HG02973 (cell line): ENCODE results near the gene EYS.
"Not testable (repeated sequence)": the region's sequence is repeated elsewhere in the genome, so short reads cannot be mapped to it uniquely, and the experiment has no call there.

Source experiments
- ATAC-seq: cut with Tn5 transposase; IDR thresholded peaks from one replicate; pipeline ENCODE4 v1.9.1; 2021; ENCODE audit warnings: moderate library complexity; ENCODE audit not compliant: unreplicated experiment

EYS gene

DNA sequence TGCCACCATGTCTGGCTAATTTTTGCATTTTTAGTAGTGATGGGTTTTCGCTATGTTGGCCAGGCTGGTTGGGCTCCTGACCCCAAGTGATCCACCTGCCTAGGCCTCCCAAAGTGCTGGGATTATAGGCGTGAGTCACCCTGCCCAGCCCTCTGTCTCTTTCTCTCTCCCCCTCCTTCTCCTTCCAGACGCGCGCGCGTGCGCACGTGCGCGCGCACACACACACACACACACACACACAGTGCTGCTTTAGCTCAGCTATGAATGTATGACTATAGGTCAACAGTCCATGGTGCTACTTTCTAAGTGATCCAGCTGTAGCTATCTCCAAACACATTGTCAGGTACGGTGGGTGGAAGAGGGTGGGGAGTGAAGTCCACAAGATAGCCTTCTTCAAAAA lies 1621.9 kb downstream of the EYS start:
- no peak for ATAC-seq

DNA sequence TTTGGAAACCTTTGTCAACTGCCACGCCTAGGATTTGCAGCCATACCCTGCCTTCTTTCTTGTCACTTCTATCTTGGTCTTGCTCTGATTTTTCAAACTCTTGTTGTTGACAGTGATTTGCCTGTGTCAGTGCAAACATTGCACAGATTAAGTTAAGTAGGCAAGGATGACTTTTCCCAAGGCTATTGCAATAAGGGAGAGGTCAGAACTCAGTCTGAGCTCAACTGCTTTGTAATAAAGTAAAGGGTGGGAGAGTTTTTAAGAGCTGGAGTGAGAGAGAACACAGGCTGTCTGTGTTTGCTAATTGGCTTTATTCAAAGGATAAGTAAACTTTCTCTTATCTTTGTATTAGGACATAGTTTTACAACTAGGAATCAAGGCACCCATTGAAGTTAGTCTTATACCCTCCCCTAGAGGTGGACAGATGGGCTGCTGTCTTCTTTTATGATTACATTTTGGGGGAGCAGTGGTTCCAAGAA lies 1622.8 kb downstream of the EYS start:
- ATAC-seq, result no peak

DNA sequence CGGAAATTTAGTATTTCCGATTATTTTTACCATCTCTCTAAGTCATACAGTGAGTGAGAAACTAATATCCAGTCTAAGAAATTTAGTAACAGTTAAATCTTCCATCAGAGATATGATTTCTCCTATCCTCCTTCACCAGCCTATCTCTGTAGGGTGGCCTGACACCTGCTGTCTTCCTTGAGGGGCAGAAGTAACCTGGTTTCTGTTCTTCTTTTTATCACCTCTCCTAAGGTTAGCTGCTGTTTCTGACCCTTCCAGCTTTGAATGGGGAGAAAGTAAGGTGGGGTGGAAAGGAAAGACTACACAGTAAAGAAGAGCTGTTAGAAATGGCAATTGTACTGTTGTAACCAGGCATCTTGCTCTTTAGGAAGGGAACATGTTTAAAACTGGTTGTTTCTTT lies 1623.8 kb downstream of the EYS start:
- ATAC-seq, result no peak

DNA sequence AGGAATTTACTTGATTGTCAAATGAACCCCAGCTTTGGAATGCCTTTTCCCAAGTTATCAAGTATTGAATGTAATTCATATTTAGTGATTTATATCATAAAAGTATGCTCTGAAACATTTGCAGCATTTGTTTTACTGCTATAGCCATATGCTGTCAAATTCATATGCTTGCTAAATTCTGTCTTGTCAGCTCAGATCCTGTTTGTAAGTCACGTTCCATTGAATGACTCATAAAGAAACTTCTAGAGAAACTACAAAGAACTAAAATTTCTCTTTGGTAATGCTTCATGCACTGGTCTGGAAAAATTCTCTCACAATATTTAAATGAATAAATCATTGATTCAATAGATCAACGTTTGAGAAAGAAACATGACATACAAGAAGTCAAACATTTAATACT lies 1625.6 kb downstream of the EYS start:
- ATAC-seq, result no peak

DNA sequence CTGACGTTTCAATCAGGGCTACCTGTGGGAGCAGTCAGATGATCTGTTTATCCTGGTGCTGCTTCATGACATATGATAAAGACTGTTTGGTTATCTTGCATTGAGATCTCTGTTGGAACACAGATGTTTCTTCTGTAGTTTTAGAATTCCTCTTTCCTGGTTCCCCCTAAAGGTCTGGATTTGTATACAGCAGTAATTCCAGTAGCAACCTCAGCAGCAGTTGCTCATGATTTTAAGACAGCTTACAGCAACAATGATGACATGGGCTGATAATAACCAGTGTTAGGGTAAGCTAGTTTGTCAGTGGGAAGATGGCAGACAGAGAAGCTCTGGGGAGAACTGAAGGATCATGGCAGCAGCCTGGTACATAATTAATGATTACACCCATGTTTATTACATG lies 1632.0 kb downstream of the EYS start:
- ATAC-seq, result no peak

DNA sequence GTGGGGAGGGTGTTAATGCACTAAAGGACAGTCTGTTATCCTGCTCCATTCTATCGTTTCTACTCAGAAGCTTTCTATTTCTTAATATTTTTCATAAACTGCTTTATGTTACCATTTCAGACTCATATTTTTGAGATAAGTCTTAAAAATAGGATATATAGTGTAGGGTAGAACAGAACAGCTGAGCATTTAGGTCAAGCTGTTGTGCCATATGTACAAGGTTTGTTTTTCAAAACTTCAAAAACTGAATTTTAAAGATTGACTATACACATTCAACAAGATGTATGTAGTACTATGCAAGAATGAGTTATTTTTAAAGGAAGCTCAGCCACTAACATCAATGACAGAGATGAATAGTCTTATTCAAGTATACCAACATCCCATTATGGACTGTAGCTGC lies 1634.3 kb downstream of the EYS start:
- ATAC-seq, result no peak

DNA sequence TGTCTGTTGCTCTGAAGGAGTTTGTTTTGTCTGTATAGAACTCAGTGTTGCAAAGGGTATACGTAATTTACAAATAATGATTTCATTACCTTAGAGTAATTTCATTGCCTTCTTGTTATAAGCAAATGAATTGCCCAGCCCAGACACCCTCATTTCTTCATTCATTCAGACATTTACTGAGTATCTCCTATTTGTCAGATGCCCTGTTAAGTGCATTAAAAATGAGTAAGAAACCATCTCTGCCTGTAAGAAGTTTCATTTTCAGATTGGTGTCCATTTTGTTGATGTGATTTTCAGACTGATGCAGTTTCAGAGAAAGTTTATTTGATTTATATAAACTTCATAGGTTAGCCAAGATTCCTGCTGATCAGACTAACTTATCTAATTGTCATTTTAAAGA lies 1642.1 kb downstream of the EYS start:
- no peak for ATAC-seq

DNA sequence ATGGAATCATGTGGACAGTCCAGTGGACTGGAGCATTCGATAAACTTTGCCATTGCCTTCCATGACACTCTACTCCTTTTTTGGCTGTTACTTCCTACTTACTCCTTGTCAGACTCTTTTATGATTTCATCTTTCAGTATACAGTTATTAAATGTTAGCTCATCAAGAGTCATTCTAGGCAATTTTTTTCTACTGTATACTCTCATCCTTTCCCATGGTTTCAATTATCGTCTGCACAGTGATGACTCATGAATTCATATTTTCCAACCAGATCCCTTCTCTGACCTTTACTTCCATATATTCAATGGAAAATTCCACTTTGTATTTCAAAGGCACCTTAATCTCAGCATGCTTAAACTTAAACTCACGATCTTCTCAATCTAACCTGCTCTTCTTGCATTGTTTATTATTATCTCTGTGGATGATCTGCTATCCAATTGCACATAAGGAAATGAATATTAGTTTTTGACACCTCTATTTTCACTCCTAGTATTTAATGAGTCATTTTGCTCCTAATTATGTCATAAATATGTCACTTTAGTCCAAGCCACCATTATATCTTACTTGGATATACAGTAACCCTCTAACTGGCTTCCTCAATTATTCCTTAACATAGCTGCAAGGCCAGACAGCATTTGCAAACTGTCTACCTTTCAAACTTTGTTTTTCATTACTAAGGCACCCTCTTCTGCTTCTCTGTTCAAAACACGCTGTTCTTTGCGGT lies 1643.9 kb downstream of the EYS start:
- no peak for ATAC-seq

DNA sequence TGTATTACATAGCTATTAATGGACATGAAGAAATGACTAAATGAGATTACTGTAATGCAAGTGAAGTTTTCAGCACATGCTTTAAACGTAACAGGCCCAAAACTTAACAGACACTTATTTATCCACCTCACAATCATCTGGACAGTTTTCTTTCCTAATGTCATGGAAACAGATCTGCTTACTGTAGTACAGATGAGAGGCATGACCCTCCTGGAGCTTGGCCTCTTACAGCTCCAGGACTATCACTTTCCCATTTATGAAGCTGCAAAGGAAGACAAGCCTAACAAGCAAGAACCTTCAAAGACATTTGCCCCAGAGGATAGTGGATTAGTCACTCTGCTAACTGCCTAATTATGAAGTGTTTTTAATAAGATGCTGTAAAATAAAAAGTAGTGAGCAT lies 1652.2 kb downstream of the EYS start:
- ATAC-seq, result no peak

DNA sequence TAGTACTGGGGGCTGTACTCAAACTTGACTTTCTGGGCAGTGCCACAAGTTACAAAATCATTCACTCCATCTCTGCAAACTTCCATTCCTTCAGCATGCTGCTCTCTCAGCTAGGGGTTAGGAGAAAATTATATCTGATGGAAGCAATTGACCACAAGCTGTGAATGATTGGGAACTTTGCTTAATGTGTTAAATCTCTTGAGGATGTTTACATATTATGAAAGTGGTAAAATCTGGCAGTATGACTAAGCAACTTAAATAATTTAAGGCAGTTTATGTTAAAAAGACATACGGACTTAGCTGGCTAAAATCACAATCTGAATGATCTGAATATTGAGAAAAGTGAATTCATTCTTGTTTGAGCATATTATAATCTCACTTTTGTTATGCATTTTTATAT lies 1656.4 kb downstream of the EYS start:
- ATAC-seq, result no peak

DNA sequence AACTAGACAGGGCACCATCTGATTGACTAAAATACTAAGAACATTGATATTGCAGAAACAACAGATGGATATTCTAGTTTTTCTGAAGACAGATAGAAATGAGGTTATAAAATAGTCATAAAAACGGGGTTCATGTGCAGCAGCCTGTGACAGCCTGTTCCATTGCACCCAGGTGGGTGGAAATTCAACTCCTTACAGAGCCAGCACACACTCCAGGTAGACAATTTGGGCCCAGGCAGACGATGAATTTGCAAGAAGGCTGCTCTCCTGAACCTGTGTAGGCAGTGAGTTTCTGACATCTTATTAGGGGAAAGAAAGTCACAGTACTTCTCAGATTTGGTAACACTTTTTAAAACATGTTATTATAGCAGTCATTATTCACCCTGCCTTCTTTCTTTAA lies 1657.3 kb downstream of the EYS start:
- ATAC-seq, result no peak

DNA sequence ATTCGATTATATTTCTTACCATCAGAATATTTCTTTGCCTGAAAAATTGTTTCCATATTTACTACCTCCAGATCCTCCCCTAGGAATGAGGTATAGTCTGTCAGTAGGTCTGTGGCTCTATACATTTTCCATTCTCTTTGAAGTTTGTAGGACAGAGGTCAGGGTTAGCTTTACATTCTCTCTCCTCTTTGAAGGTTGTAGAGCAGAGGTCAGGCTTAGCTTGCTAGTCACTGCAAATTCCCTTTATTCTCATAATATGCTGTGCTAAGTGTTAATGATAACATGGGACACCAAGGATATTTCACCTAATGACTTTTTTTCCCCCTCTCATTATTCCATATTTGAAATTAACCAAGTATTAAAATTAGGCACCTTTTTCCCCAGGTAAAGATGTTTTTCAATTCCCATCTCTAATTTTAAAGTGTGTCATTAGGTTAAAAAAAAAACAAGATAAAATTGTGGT lies 1660.2 kb downstream of the EYS start:
- ATAC-seq, result no peak

DNA sequence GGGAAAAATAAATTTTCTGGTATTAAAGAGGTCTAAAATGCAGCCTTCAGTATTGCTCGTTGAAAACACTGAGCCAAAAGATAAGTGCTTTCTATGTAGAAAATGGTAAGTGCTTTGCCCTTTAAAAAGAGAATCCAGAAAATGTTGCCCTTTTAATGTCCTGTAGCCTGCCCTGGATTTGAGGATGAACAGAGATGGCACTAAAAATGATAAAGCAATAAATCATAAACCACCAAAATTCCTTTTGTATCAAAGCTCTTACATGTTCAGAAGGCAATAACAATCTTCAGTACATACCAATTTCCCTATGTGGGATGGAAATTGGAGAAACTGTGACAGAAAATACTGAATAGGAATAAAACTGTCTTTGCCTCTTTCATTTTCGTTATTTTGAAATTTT lies 1665.7 kb downstream of the EYS start:
- no peak for ATAC-seq

DNA sequence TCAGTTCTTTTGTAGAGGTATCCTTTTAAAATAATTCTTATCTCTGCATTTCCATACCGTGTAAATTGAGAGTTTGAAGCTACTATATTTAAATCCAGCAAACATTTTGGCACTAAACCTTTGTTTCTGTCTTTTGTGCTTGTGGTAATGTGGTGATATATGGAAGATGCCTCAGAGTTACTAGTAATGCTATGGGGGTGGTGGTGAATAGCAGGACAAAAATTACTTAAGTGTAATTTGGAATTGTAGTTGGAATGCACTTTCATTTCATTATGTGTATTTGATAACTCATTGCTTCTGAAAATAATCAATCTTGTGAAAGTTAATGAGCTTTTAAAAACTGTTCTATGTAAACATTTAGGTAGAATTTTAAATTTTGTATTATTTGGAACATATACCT lies 1666.9 kb downstream of the EYS start:
- ATAC-seq, result no peak

DNA sequence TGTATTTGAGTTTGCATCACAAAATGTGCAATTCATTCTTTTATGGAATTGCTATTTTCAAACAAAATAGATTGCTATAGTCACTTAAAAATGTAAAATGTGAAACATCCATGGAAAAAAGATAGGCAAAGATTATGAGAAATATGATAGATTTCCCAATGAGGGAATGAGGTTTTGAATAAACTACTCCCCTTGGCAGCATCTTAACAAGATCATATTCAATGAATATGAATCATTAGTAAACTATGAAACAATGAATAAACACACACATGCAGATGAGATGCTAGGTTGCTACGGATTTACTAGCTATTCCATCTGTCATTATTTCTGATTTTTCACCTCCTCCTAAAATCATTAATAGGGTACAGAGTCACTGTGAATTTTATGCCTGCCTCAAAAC lies 1669.6 kb downstream of the EYS start:
- no peak for ATAC-seq

DNA sequence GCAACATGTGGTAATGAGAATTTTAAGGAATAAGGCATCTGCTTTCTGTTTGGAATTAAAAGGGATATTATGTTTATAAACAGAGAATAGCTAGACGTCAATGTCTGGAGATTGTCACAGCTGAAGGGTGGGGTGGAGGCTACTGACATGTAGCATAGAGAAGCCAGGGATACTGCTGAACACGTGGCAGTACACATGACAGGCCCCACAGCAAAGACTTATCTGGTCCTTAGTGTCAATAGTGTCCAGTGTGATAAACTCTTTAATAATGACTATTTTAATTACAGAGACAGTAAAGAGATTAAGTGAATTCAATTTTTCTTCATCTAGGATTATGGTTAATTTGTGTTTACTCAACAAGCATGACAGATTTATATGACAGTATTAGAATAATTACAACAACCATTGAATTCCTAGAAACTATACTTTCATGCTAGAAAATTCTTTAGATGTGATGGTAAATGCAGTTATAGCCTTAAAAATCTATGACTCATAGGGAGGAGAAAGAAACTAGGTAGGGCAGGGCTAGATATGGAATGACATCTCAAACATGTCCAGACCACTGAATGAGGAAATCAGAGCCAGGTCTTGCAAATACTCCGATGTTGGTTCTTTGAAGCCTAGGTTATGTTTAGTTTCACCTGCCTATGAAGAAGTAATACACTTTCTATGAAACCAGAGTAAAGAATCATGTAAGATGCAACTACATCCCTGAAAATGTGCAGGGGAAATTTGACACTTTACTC lies 1671.9 kb downstream of the EYS start:
- ATAC-seq, result no peak

DNA sequence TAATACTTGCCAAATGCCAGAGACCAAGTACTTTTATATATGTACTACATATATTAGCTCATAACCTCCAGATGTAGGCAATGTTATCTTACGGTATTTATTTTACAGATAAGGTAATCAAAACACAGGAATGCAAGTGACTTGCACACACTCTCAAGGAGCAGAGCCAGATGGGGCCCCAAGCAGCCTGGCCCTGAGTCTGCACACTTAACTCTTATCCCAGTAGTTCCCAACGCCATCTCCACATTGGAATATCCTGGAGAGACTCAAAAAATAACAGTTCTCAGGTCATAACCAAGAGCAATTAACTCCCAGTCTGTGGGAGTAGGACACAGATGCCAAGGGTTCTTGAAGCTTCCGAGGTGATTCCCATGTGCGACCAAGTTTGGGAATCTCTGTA lies 1672.7 kb downstream of the EYS start:
- ATAC-seq, result no peak

DNA sequence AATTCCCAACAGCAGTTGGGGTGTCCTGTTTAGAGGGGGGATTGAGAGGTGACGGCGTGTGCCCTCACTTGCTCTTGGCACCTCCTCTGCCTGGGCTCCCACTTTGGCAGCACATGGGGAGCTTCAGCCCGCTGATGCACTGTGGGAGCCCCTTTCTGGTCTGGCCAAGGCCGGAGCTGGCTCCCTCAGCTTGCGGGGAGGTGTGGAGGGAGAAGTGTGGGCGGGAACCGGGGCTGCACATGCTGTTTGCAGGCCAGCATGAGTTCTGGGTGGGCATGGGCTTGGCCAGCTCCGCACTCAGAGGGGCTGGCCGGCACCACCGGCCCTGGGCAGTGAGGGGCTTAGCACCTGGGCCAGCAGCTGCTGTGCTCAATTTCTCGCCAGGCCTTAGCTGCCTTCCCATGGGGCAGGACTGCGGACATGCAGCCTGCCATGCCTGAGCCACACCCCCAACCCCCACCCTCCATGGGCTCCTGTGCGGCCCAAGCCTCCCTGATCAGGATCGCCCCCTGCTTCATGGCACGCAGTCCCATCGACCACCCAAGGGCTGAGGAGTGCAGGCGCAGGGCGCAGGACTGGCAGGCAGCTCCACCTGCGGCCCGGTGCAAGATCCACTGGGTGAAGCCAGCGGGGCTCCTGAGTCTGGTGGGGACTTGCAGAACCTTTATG lies 1675.9 kb downstream of the EYS start:
- not testable (repeated sequence) for ATAC-seq

DNA sequence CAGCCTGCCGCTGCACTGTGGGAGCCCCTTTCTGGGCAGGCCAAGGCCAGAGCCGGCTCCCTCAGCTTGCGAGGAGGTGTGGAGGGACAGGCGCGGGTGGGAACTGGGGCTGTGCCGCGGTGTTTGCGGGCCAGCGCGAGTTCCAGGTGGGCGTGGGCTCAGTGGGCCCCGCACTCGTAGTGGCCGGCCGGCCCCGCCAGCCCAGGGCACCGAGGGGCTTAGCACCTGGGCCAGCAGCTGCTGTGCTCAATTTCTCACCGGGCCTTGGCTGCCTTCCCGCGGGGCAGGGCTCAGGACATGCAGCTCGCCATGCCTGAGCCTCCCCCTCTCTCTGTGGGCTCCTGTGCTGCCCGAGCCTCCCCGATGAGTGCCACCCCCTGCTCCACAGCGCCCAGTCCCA lies 1683.3 kb downstream of the EYS start:
- ATAC-seq, result no peak

DNA sequence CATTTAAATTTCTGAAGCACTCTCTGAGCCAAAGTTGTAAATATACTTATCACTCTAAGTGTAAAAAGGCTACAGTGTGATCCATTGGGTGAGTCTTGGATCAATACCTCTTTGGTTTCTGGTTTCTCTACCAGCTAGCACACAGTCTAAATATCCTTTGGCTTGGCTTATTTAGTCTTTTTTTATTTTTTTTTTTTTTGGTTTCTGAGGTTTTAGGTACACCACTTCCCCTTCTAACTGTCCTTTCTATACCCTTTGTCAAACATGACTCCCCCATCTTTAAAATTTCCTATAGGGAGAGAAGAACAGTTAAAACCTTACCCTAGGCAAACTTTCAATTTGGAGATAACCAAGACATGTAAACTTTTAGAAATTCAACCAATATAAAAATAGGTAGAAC lies 1692.4 kb downstream of the EYS start:
- no peak for ATAC-seq

DNA sequence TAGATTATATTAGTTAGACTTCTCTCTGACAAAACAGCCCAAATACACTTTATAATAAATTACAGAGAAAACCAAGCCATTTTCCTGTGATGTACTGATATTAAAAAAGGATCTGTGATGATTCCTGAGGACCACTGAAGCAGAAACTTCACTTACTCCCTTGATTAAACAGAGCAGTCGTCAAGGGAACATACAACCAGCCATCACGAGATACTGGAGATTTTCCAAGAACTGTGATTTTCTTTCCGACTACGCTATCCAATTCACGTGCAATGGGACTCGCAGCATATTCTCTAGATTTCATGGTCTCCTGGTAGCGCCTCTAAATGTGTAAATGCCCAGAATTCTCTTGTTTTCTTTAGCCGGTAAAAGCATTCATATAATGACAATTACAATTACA lies 1694.0 kb downstream of the EYS start:
- ATAC-seq, result no peak
